GM23338 (cell line): ENCODE results near the gene PCMT1. TPM values are rescaled to one million over a fixed set of nuclear protein-coding genes. Genes with fewer than 3 reads are reported as not detected.
A peak's percentile ranks its signal among the peaks of the same experiment; 100 is the strongest.

Source experiments
- ATAC-seq: fragments of 200-7000 bp; cut with Tn5 transposase; 3 replicates; pipeline ENCODE4 v1.9.1; 2020
- DNase-seq: peaks from one replicate; pipeline ENCODE4 v3.0.0-alpha.2; 2015; ENCODE audit warnings: low spot score
- H2AFZ ChIP-seq: fragments of 200-600 bp; sonication (generic); 2 replicates; pipeline ENCODE4 v1.8.0; 2016; ENCODE audit warnings: antibody characterized with exemption, mild to moderate bottlenecking, moderate library complexity
- H3F3A ChIP-seq: fragments of 200-600 bp; sonication (generic); replicated peaks from 2 replicates; pipeline ENCODE4 v1.8.0; 2017; ENCODE audit warnings: antibody characterized with exemption, mixed run types, low read depth
- H3K27ac ChIP-seq: fragments of 200-600 bp; sonication (generic); 2 replicates; pipeline ENCODE4 v1.6.1; 2016; ENCODE audit warnings: low read depth
- H3K27me3 ChIP-seq: fragments of 200-600 bp; sonication (generic); 2 replicates; pipeline ENCODE4 v1.8.0; 2016; ENCODE audit warnings: mild to moderate bottlenecking, mixed run types, moderate library complexity; ENCODE audit not compliant: insufficient read depth
- H3K36me3 ChIP-seq: fragments of 200-600 bp; sonication (generic); 2 replicates; pipeline ENCODE4 v1.8.0; 2016; ENCODE audit warnings: mild to moderate bottlenecking; ENCODE audit not compliant: insufficient read depth
- H3K4me1 ChIP-seq: fragments of 200-600 bp; sonication (generic); 2 replicates; pipeline ENCODE4 v1.8.0; 2016; ENCODE audit warnings: mild to moderate bottlenecking, moderate library complexity; ENCODE audit not compliant: insufficient read depth
- H3K4me2 ChIP-seq: fragments of 200-600 bp; sonication (generic); 2 replicates; pipeline ENCODE4 v1.7.1; 2017; ENCODE audit warnings: mixed run types
- H3K4me3 ChIP-seq: fragments of 200-600 bp; sonication (generic); 2 replicates; pipeline ENCODE4 v1.6.1; 2016; ENCODE audit warnings: mixed run types
- H3K79me2 ChIP-seq: fragments of 200-600 bp; sonication (generic); replicated peaks from 2 replicates; pipeline ENCODE4 v1.8.0; 2017; ENCODE audit warnings: mild to moderate bottlenecking; ENCODE audit not compliant: insufficient read depth
- H3K9me2 ChIP-seq: fragments of 200-600 bp; sonication (generic); 2 replicates; pipeline ENCODE4 v1.8.0; 2017; ENCODE audit not compliant: insufficient read depth
- H4K20me1 ChIP-seq: fragments of 200-600 bp; sonication (generic); replicated peaks from 2 replicates; pipeline ENCODE4 v1.8.0; 2017; ENCODE audit warnings: mild to moderate bottlenecking; ENCODE audit not compliant: insufficient read depth
- H3K27ac Mint-ChIP-seq: 2 replicates; pipeline ENCODE4 v1.8.0; 2020; ENCODE audit warnings: inconsistent platforms, mild to moderate bottlenecking, moderate library complexity, mixed read lengths
- H3K27me3 Mint-ChIP-seq: 3 replicates; pipeline ENCODE4 v1.8.0; 2022; ENCODE audit warnings: low read depth, mild to moderate bottlenecking, moderate library complexity, mixed read lengths, inconsistent platforms; ENCODE audit not compliant: insufficient read depth, poor library complexity
- H3K36me3 Mint-ChIP-seq: 3 replicates; pipeline ENCODE4 v1.8.0; 2021; ENCODE audit warnings: low read depth, mild to moderate bottlenecking, inconsistent platforms, moderate library complexity, mixed read lengths
- H3K4me1 Mint-ChIP-seq: 3 replicates; pipeline ENCODE4 v1.8.0; 2020; ENCODE audit warnings: mild to moderate bottlenecking, inconsistent platforms, mixed read lengths
- H3K4me3 Mint-ChIP-seq: 3 replicates; pipeline ENCODE4 v1.8.0; 2021; ENCODE audit warnings: moderate library complexity, mild to moderate bottlenecking, inconsistent platforms, mixed read lengths
- H3K9me3 Mint-ChIP-seq: 3 replicates; pipeline ENCODE4 v1.8.0; 2020; ENCODE audit warnings: moderate library complexity, mild to moderate bottlenecking, inconsistent platforms, mixed read lengths
- CREB1 ChIP-seq: fragments of 250-450 bp; sonication (Bioruptor Pico); IDR thresholded peaks from 2 replicates; pipeline ENCODE4 v1.5.0; 2020; ENCODE audit warnings: low read depth, mild to moderate bottlenecking, moderate library complexity
- EZH2 ChIP-seq: fragments of 200-600 bp; sonication (generic); IDR thresholded peaks from one replicate; pipeline ENCODE4 v1.8.0; 2017; ENCODE audit warnings: antibody characterized with exemption, mild to moderate bottlenecking, low read depth; ENCODE audit not compliant: unreplicated experiment
- EZH2phosphoT487 ChIP-seq: fragments of 200-600 bp; sonication (generic); IDR thresholded peaks from one replicate; pipeline ENCODE4 v1.8.1; 2018; ENCODE audit warnings: antibody characterized with exemption; ENCODE audit not compliant: unreplicated experiment
- JUNB ChIP-seq: IDR thresholded peaks from one replicate; pipeline ENCODE4 v1.6.1; 2016; ENCODE audit warnings: antibody characterized with exemption; ENCODE audit not compliant: unreplicated experiment
- NANOG ChIP-seq: IDR thresholded peaks from 2 replicates; pipeline ENCODE4 v1.6.1; 2016; ENCODE audit warnings: antibody characterized with exemption, borderline replicate concordance
- POLR2AphosphoS5 ChIP-seq: IDR thresholded peaks from 2 replicates; pipeline ENCODE4 v1.6.1; 2016; ENCODE audit warnings: antibody characterized with exemption, low read depth
- STAT1 ChIP-seq: IDR thresholded peaks from one replicate; pipeline ENCODE4 v1.6.1; 2016; ENCODE audit warnings: antibody characterized with exemption; ENCODE audit not compliant: unreplicated experiment
- ZNF114 ChIP-seq: fragments of 250-450 bp; sonication (Bioruptor Pico); IDR thresholded peaks from 2 replicates; pipeline ENCODE4 v1.5.0; 2020; ENCODE audit warnings: mild to moderate bottlenecking, moderate library complexity
- ZNF331 ChIP-seq: fragments of 250-450 bp; sonication (Bioruptor Pico); IDR thresholded peaks from 2 replicates; pipeline ENCODE4 v1.5.0; 2020; ENCODE audit warnings: low read depth, mild to moderate bottlenecking, moderate library complexity
- polyA plus RNA-seq: library from polyadenylated mRNA; unstranded; fragments of >200 nt; fragmentation: Nextera tagmentation; extraction: Ambion mirVana; gene quantifications from 2 replicates; pipeline ENCODE4 v1.2.1, GENCODE V29; 2016
- total RNA-seq: library from RNA; depleted of rRNA; stranded (reverse); fragments of >200 nt; shearing (Covaris generic); gene quantifications from 2 replicates; pipeline ENCODE4 v1.2.3, GENCODE V29; 2014
- TF ChIP-seq, protein P1 (sequence below): IDR thresholded peaks from 2 replicates; pipeline ENCODE4 v1.6.1; 2016; ENCODE audit warnings: antibody characterized with exemption
- TF ChIP-seq, protein P2 (sequence below): IDR thresholded peaks from one replicate; pipeline ENCODE4 v1.6.1; 2018; ENCODE audit warnings: antibody characterized with exemption; ENCODE audit not compliant: unreplicated experiment
- TF ChIP-seq, protein P3 (sequence below), 2 experiments: fragments of 200-600 bp in 1 of 2; sonication (generic) in 1 of 2; conservative IDR thresholded peaks; 2 replicates each; pipeline versions ENCODE4 v1.5.1 to v1.6.1; 2016 to 2017; ENCODE audit warnings: antibody characterized with exemption in 2 of 2, low read depth in 2 of 2, mild to moderate bottlenecking in 2 of 2, moderate library complexity in 1 of 2
- TF ChIP-seq, protein P4 (sequence below): fragments of 250-450 bp; sonication (Bioruptor Pico); IDR thresholded peaks from 2 replicates; pipeline ENCODE4 v1.5.0; 2020; ENCODE audit warnings: mild to moderate bottlenecking, moderate library complexity

Gene PCMT1
- total and polyA plus RNA-seq, 2 experiments from 2014 or later, result 87.6 to 168 TPM

DNA sequence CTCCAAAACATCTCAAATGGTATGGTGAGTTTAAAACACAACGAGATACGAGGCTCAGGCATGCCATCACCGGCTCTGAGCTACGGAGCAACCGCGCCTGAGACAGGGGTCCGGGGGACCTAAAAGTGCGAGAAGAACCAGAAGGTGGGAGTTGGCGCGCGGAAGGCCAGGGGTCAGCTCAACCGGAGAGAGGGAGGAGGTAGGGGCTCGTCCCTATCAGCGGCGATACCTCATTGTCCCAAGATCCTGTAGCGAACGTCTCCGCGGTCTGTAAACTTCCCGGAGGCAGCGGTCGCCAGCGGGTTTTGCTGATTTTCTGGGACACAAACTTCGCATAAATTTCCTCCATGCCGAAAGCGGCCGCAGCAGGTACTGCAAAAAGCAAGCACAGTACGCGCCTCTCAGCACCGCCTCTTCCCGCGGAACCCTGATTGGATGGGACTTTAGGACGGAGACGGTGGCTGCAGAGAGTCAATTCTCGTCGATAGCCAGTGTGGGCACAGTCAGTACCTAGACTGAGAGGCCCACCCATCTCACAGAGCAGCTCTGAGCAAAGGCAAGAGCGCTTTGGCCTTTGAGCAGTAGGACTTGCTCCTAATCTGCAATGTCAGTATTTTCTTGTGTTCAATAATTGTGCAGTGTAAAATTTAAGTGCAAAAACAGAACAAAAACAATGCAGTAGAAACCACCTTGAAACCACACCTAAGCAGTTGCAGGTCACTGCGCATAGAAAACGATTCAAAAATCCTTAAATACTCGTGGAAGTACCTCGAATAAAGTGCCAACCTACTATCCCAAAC lies 3.2 kb upstream of the PCMT1 start, which contains the start of gene NUP43:
NUP43 (minus strand) TSS at position 383 of the 800 bp plus-strand sequence; CDS start at position 349, 34 bp downstream.
- peak; percentile 65 for ATAC-seq
- peak; percentile 98 for DNase-seq
- Mint-ChIP-seq H3K36me3 (peaks cover 24% of the 10 kb centered on the region), H3K9me3 (no peaks in the 10 kb centered on the region; the same call in 2 of the 3 replicates), H3K4me3 (peak within 1 kb of the TSS; percentile 99), H3K27ac (peak within 1 kb of the TSS; percentile 96), H3K27me3 (peaks cover 14% of the 10 kb centered on the region), H3K4me1 (peaks cover 16% of the 10 kb centered on the region)
- peaks cover 13% of the 10 kb centered on the region for H3K36me3 ChIP-seq
- peak within 1 kb of the TSS; percentile 86 for H3K4me2 ChIP-seq
- no peaks in the 10 kb centered on the region for H3K27me3 ChIP-seq
- TF ChIP-seq, protein P1, sequence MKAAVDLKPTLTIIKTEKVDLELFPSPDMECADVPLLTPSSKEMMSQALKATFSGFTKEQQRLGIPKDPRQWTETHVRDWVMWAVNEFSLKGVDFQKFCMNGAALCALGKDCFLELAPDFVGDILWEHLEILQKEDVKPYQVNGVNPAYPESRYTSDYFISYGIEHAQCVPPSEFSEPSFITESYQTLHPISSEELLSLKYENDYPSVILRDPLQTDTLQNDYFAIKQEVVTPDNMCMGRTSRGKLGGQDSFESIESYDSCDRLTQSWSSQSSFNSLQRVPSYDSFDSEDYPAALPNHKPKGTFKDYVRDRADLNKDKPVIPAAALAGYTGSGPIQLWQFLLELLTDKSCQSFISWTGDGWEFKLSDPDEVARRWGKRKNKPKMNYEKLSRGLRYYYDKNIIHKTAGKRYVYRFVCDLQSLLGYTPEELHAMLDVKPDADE, result peak; percentile 29; the same call in 1 of the 2 replicates
- TF ChIP-seq POLR2AphosphoS5 (peak; percentile 83), ZNF331 (CRISPR knock-in tag) (no peak), NANOG (no peak), CREB1 (peak; percentile 60), JUNB (no peak), ZNF114 (no peak), EZH2phosphoT487 (no peak), EZH2 (no peak), STAT1 (no peak)
- TF ChIP-seq, protein P2, sequence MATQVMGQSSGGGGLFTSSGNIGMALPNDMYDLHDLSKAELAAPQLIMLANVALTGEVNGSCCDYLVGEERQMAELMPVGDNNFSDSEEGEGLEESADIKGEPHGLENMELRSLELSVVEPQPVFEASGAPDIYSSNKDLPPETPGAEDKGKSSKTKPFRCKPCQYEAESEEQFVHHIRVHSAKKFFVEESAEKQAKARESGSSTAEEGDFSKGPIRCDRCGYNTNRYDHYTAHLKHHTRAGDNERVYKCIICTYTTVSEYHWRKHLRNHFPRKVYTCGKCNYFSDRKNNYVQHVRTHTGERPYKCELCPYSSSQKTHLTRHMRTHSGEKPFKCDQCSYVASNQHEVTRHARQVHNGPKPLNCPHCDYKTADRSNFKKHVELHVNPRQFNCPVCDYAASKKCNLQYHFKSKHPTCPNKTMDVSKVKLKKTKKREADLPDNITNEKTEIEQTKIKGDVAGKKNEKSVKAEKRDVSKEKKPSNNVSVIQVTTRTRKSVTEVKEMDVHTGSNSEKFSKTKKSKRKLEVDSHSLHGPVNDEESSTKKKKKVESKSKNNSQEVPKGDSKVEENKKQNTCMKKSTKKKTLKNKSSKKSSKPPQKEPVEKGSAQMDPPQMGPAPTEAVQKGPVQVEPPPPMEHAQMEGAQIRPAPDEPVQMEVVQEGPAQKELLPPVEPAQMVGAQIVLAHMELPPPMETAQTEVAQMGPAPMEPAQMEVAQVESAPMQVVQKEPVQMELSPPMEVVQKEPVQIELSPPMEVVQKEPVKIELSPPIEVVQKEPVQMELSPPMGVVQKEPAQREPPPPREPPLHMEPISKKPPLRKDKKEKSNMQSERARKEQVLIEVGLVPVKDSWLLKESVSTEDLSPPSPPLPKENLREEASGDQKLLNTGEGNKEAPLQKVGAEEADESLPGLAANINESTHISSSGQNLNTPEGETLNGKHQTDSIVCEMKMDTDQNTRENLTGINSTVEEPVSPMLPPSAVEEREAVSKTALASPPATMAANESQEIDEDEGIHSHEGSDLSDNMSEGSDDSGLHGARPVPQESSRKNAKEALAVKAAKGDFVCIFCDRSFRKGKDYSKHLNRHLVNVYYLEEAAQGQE, result no peak
- TF ChIP-seq, protein P3, sequence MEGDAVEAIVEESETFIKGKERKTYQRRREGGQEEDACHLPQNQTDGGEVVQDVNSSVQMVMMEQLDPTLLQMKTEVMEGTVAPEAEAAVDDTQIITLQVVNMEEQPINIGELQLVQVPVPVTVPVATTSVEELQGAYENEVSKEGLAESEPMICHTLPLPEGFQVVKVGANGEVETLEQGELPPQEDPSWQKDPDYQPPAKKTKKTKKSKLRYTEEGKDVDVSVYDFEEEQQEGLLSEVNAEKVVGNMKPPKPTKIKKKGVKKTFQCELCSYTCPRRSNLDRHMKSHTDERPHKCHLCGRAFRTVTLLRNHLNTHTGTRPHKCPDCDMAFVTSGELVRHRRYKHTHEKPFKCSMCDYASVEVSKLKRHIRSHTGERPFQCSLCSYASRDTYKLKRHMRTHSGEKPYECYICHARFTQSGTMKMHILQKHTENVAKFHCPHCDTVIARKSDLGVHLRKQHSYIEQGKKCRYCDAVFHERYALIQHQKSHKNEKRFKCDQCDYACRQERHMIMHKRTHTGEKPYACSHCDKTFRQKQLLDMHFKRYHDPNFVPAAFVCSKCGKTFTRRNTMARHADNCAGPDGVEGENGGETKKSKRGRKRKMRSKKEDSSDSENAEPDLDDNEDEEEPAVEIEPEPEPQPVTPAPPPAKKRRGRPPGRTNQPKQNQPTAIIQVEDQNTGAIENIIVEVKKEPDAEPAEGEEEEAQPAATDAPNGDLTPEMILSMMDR (conservative IDR thresholded peaks at IDR 0.05; ENCODE audit: low read depth in 2 of 2), result peak; percentile 10 to 36; a peak in 3 of 4 replicates
- TF ChIP-seq, protein P4, sequence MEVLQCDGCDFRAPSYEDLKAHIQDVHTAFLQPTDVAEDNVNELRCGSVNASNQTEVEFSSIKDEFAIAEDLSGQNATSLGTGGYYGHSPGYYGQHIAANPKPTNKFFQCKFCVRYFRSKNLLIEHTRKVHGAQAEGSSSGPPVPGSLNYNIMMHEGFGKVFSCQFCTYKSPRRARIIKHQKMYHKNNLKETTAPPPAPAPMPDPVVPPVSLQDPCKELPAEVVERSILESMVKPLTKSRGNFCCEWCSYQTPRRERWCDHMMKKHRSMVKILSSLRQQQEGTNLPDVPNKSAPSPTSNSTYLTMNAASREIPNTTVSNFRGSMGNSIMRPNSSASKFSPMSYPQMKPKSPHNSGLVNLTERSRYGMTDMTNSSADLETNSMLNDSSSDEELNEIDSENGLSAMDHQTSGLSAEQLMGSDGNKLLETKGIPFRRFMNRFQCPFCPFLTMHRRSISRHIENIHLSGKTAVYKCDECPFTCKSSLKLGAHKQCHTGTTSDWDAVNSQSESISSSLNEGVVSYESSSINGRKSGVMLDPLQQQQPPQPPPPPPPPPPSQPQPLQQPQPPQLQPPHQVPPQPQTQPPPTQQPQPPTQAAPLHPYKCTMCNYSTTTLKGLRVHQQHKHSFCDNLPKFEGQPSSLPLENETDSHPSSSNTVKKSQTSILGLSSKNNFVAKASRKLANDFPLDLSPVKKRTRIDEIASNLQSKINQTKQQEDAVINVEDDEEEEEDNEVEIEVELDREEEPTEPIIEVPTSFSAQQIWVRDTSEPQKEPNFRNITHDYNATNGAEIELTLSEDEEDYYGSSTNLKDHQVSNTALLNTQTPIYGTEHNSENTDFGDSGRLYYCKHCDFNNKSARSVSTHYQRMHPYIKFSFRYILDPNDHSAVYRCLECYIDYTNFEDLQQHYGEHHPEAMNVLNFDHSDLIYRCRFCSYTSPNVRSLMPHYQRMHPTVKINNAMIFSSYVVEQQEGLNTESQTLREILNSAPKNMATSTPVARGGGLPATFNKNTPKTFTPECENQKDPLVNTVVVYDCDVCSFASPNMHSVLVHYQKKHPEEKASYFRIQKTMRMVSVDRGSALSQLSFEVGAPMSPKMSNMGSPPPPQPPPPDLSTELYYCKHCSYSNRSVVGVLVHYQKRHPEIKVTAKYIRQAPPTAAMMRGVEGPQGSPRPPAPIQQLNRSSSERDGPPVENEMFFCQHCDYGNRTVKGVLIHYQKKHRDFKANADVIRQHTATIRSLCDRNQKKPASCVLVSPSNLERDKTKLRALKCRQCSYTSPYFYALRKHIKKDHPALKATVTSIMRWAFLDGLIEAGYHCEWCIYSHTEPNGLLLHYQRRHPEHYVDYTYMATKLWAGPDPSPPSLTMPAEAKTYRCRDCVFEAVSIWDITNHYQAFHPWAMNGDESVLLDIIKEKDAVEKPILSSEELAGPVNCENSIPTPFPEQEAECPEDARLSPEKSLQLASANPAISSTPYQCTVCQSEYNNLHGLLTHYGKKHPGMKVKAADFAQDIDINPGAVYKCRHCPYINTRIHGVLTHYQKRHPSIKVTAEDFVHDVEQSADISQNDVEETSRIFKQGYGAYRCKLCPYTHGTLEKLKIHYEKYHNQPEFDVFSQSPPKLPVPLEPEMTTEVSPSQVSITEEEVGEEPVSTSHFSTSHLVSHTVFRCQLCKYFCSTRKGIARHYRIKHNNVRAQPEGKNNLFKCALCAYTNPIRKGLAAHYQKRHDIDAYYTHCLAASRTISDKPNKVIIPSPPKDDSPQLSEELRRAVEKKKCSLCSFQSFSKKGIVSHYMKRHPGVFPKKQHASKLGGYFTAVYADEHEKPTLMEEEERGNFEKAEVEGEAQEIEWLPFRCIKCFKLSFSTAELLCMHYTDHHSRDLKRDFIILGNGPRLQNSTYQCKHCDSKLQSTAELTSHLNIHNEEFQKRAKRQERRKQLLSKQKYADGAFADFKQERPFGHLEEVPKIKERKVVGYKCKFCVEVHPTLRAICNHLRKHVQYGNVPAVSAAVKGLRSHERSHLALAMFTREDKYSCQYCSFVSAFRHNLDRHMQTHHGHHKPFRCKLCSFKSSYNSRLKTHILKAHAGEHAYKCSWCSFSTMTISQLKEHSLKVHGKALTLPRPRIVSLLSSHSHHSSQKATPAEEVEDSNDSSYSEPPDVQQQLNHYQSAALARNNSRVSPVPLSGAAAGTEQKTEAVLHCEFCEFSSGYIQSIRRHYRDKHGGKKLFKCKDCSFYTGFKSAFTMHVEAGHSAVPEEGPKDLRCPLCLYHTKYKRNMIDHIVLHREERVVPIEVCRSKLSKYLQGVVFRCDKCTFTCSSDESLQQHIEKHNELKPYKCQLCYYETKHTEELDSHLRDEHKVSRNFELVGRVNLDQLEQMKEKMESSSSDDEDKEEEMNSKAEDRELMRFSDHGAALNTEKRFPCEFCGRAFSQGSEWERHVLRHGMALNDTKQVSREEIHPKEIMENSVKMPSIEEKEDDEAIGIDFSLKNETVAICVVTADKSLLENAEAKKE, result no peak
- H3K27ac ChIP-seq, result peak within 1 kb of the TSS; percentile 81
- H3K4me3 ChIP-seq, result peak within 1 kb of the TSS; percentile 83
- peaks cover 38% of the 10 kb centered on the region for H3K79me2 ChIP-seq
- 0 out of 2 replicates have a peak, but pooled peaks cover 4% of the 10 kb centered on the region for H3F3A ChIP-seq
- peaks cover 20% of the 10 kb centered on the region; the same call in 1 of the 2 replicates for H3K4me1 ChIP-seq
- H2AFZ ChIP-seq, result peak within 1 kb of the TSS; percentile 76
- peaks cover 8% of the 10 kb centered on the region; the same call in 1 of the 2 replicates for H4K20me1 ChIP-seq
- H3K9me2 ChIP-seq, result no peaks in the 10 kb centered on the region; the same call in 1 of the 2 replicates
